K562 (cell line): ENCODE measurements around the gene ERF. TPM values are rescaled to one million over a fixed set of nuclear protein-coding genes. Genes with fewer than 3 reads are reported as not detected.

Experiments used
- BHLHE40 ChIP-seq: IDR thresholded peaks from 2 replicates; pipeline ENCODE4 v1.6.1; 2011; ENCODE audit warnings: low read length, improper control_type of control experiment
- CCNT2 ChIP-seq: IDR thresholded peaks from 2 replicates; pipeline ENCODE4 v1.6.1; 2011; ENCODE audit warnings: borderline replicate concordance, low read depth, mild to moderate bottlenecking, moderate library complexity, mixed read lengths, low read length; ENCODE audit not compliant: insufficient read length; ENCODE audit errors: extremely low read depth
- CREB1 ChIP-seq, 2 experiments: sonication (generic) in 1 of 2; formaldehyde crosslinking in 1 of 2; IDR thresholded peaks; 2 replicates each; pipeline versions ENCODE4 v1.6.1 to v1.8.0; 2012 to 2022; ENCODE audit warnings: inconsistent platforms in 1 of 2, mild to moderate bottlenecking in 1 of 2, missing genetic modification reagents in 1 of 2, moderate library complexity in 1 of 2
- KDM1A ChIP-seq, 2 experiments: fragments of 450-650 bp; IDR thresholded peaks; 2 replicates each; pipeline ENCODE4 v1.6.1; 2016; ENCODE audit warnings: mild to moderate bottlenecking in 2 of 2
- MAZ ChIP-seq, 2 experiments: fragments of 450-650 bp in 1 of 2; sonication (generic) in 1 of 2; formaldehyde crosslinking; IDR thresholded peaks in 1 of 2; conservative IDR thresholded peaks in 1 of 2; 2 replicates each; pipeline versions ENCODE4 v1.4.0 to v1.5.0; 2020; ENCODE audit warnings: mild to moderate bottlenecking in 1 of 2, missing genetic modification reagents in 1 of 2
- NFRKB ChIP-seq: fragments of 450-650 bp; IDR thresholded peaks from 2 replicates; pipeline ENCODE4 v1.6.1; 2016; ENCODE audit warnings: low read depth
- RBFOX2 ChIP-seq: fragments of 200-400 bp; formaldehyde crosslinking; IDR thresholded peaks from 2 replicates; pipeline ENCODE4 v1.6.1; 2017; ENCODE audit warnings: low read depth, mild to moderate bottlenecking, low read length, moderate library complexity
- SMAD4 ChIP-seq: fragments of 250-450 bp; sonication (Bioruptor Pico); conservative IDR thresholded peaks from 2 replicates; pipeline ENCODE4 v1.8.0; 2021; ENCODE audit warnings: inconsistent platforms, mild to moderate bottlenecking, moderate library complexity
- SRSF7 ChIP-seq: fragments of 200-400 bp; formaldehyde crosslinking; optimal IDR thresholded peaks from 2 replicates; pipeline ENCODE3; 2017; ENCODE audit warnings: mild to moderate bottlenecking, low read depth, low read length
- ZEB2 ChIP-seq: fragments of 450-650 bp; IDR thresholded peaks from 2 replicates; pipeline ENCODE4 v1.6.1; 2016
- polyA plus RNA-seq, 8 experiments: library from polyadenylated mRNA; depleted of rRNA in 4 of 8; stranded (reverse) in 5 of 8; unstranded in 3 of 8; fragments of >200 nt; fragmentation: Nextera tagmentation in 2 of 8; fragmentation: Illumina TruSeq in 1 of 8; extraction: Ambion mirVana in 2 of 8; extraction: Trizol in 1 of 8; gene quantifications; 2 replicates each; pipeline versions ENCODE4 v1.2.1 to v1.2.3, GENCODE V29; 2011 to 2014; ENCODE audit warnings: inconsistent platforms in 1 of 8, missing spikeins in 1 of 8
- total RNA-seq, 7 experiments: library from RNA; depleted of rRNA in 6 of 7; stranded (reverse); fragments of >200 nt in 6 of 7; fragmentation: Illumina TruSeq in 2 of 7; extraction: Trizol in 2 of 7; gene quantifications; 2 replicates each; pipeline versions ENCODE4 v1.2.1 to v1.2.3, GENCODE V29; 2011 to 2021; ENCODE audit warnings: low replicate concordance in 1 of 7
- TF ChIP-seq, protein P1 (sequence below): fragments of 200-400 bp; formaldehyde crosslinking; IDR thresholded peaks from 2 replicates; pipeline ENCODE4 v1.6.1; 2017; ENCODE audit warnings: mild to moderate bottlenecking, low read depth, low read length, moderate library complexity
- TF ChIP-seq, protein P2 (sequence below): fragments of 450-650 bp; formaldehyde crosslinking; IDR thresholded peaks from 2 replicates; pipeline ENCODE4 v1.4.0; 2020; ENCODE audit warnings: mild to moderate bottlenecking, moderate library complexity
- TF ChIP-seq, protein P3 (sequence below): fragments of 450-650 bp; formaldehyde crosslinking; IDR thresholded peaks from 2 replicates; pipeline ENCODE4 v1.4.0; 2020; ENCODE audit warnings: mild to moderate bottlenecking, moderate library complexity
- TF ChIP-seq, protein P4 (sequence below), 2 experiments: IDR thresholded peaks; 2 replicates each; pipeline ENCODE4 v1.6.1; 2011; ENCODE audit warnings: borderline replicate concordance in 1 of 2, control low read depth in 1 of 2, low read depth in 1 of 2, low read length in 1 of 2, mild to moderate bottlenecking in 1 of 2, mixed read lengths in 1 of 2, moderate library complexity in 1 of 2; ENCODE audit not compliant: insufficient read depth in 1 of 2, insufficient read length in 1 of 2, poor library complexity in 1 of 2, severe bottlenecking in 1 of 2; ENCODE audit errors: extremely low read depth in 1 of 2
- TF ChIP-seq, protein P5 (sequence below): sonication (generic); formaldehyde crosslinking; IDR thresholded peaks from 2 replicates; pipeline ENCODE4 v1.8.0; 2022; ENCODE audit warnings: missing genetic modification reagents, mild to moderate bottlenecking, borderline replicate concordance

ERF gene
- total and polyA plus RNA-seq, 9 of the 15 experiments (the other 6 are each of a cell fraction or from before 2014, with no cell fraction given): 0.03 to 75.4 (median 27.0) TPM

DNA sequence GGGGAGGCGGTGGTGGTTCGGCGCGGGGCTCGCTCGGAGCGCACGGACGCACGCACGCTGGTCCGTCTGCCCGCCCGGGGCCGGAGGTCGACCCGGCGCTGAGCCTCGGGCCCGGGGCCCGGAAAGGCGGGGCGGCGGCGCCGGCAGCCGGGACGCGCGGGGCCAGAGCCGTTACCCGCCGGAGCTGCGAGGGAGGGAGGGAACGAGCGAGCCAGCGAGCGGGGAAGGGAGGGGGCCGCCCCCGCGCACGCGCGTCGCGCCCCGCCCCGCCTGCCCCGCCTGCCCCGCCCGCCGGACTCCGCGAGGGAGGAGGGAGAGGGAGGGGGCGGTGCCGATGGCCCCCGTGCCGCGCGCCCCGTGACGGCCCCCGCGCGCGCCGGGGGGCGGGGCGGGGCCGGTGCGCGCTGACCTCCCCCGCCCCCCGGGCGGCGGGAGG is 29.2 kb upstream of the ERF start (continued):
- TF ChIP-seq MAZ (CRISPR knock-in tag; conservative IDR thresholded peaks at IDR 0.05 in 1 of 2, IDR thresholded peaks at IDR 0.05 in 1 of 2) (peak; percentile 54 to 94), KDM1A (IDR thresholded peaks at IDR 0.05) (no peak), BHLHE40 (peak; percentile 59; the same call in 1 of the 2 replicates), SMAD4 (CRISPR knock-in tag) (peak; percentile 35), NFRKB (no peak), CREB1 (IDR thresholded peaks at IDR 0.05) (peak; percentile 73; the same call in 1 of the 2 replicates), CREB1 (CRISPR knock-in tag; IDR thresholded peaks at IDR 0.05) (no peak), ZEB2 (no peak), CCNT2 (peak; percentile 81), RBFOX2 (peak; percentile 80), SRSF7 (no peak)
- TF ChIP-seq, protein P1, sequence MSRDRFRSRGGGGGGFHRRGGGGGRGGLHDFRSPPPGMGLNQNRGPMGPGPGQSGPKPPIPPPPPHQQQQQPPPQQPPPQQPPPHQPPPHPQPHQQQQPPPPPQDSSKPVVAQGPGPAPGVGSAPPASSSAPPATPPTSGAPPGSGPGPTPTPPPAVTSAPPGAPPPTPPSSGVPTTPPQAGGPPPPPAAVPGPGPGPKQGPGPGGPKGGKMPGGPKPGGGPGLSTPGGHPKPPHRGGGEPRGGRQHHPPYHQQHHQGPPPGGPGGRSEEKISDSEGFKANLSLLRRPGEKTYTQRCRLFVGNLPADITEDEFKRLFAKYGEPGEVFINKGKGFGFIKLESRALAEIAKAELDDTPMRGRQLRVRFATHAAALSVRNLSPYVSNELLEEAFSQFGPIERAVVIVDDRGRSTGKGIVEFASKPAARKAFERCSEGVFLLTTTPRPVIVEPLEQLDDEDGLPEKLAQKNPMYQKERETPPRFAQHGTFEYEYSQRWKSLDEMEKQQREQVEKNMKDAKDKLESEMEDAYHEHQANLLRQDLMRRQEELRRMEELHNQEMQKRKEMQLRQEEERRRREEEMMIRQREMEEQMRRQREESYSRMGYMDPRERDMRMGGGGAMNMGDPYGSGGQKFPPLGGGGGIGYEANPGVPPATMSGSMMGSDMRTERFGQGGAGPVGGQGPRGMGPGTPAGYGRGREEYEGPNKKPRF: no peak
- TF ChIP-seq, protein P2, sequence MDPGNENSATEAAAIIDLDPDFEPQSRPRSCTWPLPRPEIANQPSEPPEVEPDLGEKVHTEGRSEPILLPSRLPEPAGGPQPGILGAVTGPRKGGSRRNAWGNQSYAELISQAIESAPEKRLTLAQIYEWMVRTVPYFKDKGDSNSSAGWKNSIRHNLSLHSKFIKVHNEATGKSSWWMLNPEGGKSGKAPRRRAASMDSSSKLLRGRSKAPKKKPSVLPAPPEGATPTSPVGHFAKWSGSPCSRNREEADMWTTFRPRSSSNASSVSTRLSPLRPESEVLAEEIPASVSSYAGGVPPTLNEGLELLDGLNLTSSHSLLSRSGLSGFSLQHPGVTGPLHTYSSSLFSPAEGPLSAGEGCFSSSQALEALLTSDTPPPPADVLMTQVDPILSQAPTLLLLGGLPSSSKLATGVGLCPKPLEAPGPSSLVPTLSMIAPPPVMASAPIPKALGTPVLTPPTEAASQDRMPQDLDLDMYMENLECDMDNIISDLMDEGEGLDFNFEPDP (CRISPR knock-in tag): no peak
- TF ChIP-seq, protein P3, sequence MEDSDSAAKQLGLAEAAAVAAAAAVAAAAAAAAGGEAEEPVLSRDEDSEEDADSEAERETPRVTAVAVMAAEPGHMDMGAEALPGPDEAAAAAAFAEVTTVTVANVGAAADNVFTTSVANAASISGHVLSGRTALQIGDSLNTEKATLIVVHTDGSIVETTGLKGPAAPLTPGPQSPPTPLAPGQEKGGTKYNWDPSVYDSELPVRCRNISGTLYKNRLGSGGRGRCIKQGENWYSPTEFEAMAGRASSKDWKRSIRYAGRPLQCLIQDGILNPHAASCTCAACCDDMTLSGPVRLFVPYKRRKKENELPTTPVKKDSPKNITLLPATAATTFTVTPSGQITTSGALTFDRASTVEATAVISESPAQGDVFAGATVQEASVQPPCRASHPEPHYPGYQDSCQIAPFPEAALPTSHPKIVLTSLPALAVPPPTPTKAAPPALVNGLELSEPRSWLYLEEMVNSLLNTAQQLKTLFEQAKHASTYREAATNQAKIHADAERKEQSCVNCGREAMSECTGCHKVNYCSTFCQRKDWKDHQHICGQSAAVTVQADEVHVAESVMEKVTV (CRISPR knock-in tag): no peak
- TF ChIP-seq, protein P4, sequence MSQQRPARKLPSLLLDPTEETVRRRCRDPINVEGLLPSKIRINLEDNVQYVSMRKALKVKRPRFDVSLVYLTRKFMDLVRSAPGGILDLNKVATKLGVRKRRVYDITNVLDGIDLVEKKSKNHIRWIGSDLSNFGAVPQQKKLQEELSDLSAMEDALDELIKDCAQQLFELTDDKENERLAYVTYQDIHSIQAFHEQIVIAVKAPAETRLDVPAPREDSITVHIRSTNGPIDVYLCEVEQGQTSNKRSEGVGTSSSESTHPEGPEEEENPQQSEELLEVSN (IDR thresholded peaks at IDR 0.05; ENCODE audit: borderline replicate concordance in 1 of 2, extremely low read depth in 1 of 2, insufficient read depth in 1 of 2, insufficient read length in 1 of 2, low read depth in 1 of 2, low read length in 1 of 2, poor library complexity in 1 of 2, severe bottlenecking in 1 of 2): peak in 1 of 2 experiments; percentile 49
- TF ChIP-seq, protein P5, sequence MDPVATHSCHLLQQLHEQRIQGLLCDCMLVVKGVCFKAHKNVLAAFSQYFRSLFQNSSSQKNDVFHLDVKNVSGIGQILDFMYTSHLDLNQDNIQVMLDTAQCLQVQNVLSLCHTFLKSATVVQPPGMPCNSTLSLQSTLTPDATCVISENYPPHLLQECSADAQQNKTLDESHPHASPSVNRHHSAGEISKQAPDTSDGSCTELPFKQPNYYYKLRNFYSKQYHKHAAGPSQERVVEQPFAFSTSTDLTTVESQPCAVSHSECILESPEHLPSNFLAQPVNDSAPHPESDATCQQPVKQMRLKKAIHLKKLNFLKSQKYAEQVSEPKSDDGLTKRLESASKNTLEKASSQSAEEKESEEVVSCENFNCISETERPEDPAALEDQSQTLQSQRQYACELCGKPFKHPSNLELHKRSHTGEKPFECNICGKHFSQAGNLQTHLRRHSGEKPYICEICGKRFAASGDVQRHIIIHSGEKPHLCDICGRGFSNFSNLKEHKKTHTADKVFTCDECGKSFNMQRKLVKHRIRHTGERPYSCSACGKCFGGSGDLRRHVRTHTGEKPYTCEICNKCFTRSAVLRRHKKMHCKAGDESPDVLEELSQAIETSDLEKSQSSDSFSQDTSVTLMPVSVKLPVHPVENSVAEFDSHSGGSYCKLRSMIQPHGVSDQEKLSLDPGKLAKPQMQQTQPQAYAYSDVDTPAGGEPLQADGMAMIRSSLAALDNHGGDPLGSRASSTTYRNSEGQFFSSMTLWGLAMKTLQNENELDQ (CRISPR knock-in tag): no peak
